ENCODE data around the gene MKI67. TPM values are rescaled to one million over a fixed set of nuclear protein-coding genes. Genes with fewer than 3 reads are reported as not detected.

The MKI67 gene
- total RNA-seq, 1 experiment from 2014 or later, result 81.4 TPM

- no peaks in the 10 kb centered on the region for H3K27me3 Mint-ChIP-seq (ENCODE audit: insufficient read depth, unreplicated experiment)
- no peak overlapping the region for H3K27ac Mint-ChIP-seq (ENCODE audit: low read depth, unreplicated experiment)
- no peak for TF ChIP-seq CTCF (IDR thresholded peaks at IDR 0.05; ENCODE audit: unreplicated experiment)
- H3K36me3 Mint-ChIP-seq (ENCODE audit: insufficient read depth, unreplicated experiment), result peaks cover 40% of the 10 kb centered on the region
- BruUV-seq (replicated peaks), result no TSS peak
- ChIA-PET CTCF (interaction anchor here (0.6 to 14.1 kb wide), 8 partner anchors 13 to 522 kb away, joined by 3 to 187 read pairs (median 4); no protein-coding TSS in a partner anchor), POLR2A (no interaction called here)
- no peaks in the 10 kb centered on the region for H3K4me1 Mint-ChIP-seq (ENCODE audit: insufficient read depth, unreplicated experiment)
- no peak overlapping the region for H3K4me3 Mint-ChIP-seq (ENCODE audit: unreplicated experiment)
- H3K9me3 Mint-ChIP-seq (ENCODE audit: unreplicated experiment), result no peaks in the 10 kb centered on the region
- DNase-seq (ENCODE audit: unreplicated experiment), result no peak
- intact Hi-C loops (cut with micrococcal nuclease), result no loop called here
Observed at GRCh38 chr10:128081720-128082119, 44.5 kb downstream of the MKI67 start.

DNA sequence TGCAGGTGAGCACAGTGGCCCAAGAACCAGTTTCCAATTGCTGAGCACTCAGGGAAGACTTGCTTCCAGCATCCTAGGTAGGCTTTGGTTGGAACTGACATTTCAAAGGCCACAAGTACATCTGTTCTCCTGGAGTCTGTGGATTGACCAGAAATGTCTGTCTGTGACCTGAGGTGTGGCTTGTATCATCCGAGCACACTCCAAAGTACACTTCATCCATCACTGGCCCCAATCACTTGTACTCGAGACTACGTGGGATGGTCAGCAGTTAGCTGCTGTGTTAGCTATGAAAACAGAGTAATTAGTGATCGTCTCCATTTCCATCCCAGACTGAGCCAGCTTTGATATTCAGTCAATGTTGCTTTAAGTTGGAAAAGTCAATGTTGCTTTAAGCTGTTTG lies 45.0 kb downstream of the MKI67 start:
- H3K36me3 Mint-ChIP-seq (ENCODE audit: insufficient read depth, unreplicated experiment), result peaks cover 45% of the 10 kb centered on the region
- no peak overlapping the region for H3K4me3 Mint-ChIP-seq (ENCODE audit: unreplicated experiment)
- intact Hi-C loops (cut with micrococcal nuclease), result no loop called here
- POLR2A ChIA-PET, result no interaction called here
- DNase-seq (ENCODE audit: unreplicated experiment), result no peak
- no peaks in the 10 kb centered on the region for H3K9me3 Mint-ChIP-seq (ENCODE audit: unreplicated experiment)
- H3K27me3 Mint-ChIP-seq (ENCODE audit: insufficient read depth, unreplicated experiment), result no peaks in the 10 kb centered on the region
- CTCF ChIA-PET, result interaction anchor here (0.6 to 14.1 kb wide), 7 partner anchors 12 to 521 kb away, joined by 3 to 187 read pairs (median 4); no protein-coding TSS in a partner anchor
- no TSS peak for BruUV-seq (replicated peaks)
- no peaks in the 10 kb centered on the region for H3K4me1 Mint-ChIP-seq (ENCODE audit: insufficient read depth, unreplicated experiment)
- TF ChIP-seq CTCF (IDR thresholded peaks at IDR 0.05; ENCODE audit: unreplicated experiment), result no peak
- H3K27ac Mint-ChIP-seq (ENCODE audit: low read depth, unreplicated experiment), result no peak overlapping the region

- H3K36me3 Mint-ChIP-seq (ENCODE audit: insufficient read depth, unreplicated experiment), result peaks cover 51% of the 10 kb centered on the region
- intact Hi-C loops (cut with micrococcal nuclease), result no loop called here
- H3K27me3 Mint-ChIP-seq (ENCODE audit: insufficient read depth, unreplicated experiment), result no peaks in the 10 kb centered on the region
- no peak for DNase-seq (ENCODE audit: unreplicated experiment)
- H3K4me1 Mint-ChIP-seq (ENCODE audit: insufficient read depth, unreplicated experiment), result no peaks in the 10 kb centered on the region
- no peak overlapping the region for H3K4me3 Mint-ChIP-seq (ENCODE audit: unreplicated experiment)
- BruUV-seq (replicated peaks), result no TSS peak
- H3K9me3 Mint-ChIP-seq (ENCODE audit: unreplicated experiment), result no peaks in the 10 kb centered on the region
- POLR2A ChIA-PET, result interaction anchor here (0.8 kb wide), 1 partner anchor 45 kb away, joined by 3 read pairs; no protein-coding TSS in a partner anchor
- TF ChIP-seq CTCF (IDR thresholded peaks at IDR 0.05; ENCODE audit: unreplicated experiment), result no peak
- H3K27ac Mint-ChIP-seq (ENCODE audit: low read depth, unreplicated experiment), result no peak overlapping the region
- CTCF ChIA-PET, result interaction anchor here (0.6 to 14.1 kb wide), 5 partner anchors 11 to 71 kb away, joined by 3 to 187 read pairs (median 8); no protein-coding TSS in a partner anchor
Observed at GRCh38 chr10:128080641-128081040, 45.6 kb downstream of the MKI67 start.

DNA sequence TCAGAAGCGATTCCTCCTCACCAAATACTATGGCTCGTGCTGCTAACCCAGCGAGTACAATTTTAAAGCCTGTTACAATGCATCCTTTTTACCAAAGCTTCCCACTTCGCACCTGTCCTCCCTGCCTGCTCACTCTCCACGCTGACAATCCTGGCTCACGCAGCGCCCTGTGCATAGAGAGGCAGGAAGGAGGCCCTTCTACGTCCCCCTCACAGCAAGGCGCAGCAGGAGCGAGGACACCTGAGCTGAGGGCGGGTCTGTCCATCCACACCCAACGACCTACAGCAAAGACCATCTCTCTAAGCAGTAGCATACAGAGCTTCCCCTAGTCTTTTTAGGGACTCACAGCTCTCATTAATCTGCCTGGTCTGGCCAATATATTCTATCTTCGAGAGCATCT lies 46.0 kb downstream of the MKI67 start:
- TF ChIP-seq CTCF (IDR thresholded peaks at IDR 0.05; ENCODE audit: unreplicated experiment), result no peak
- Mint-ChIP-seq H3K27ac (ENCODE audit: low read depth, unreplicated experiment) (no peak overlapping the region), H3K4me1 (ENCODE audit: insufficient read depth, unreplicated experiment) (no peaks in the 10 kb centered on the region), H3K27me3 (ENCODE audit: insufficient read depth, unreplicated experiment) (no peaks in the 10 kb centered on the region), H3K9me3 (ENCODE audit: unreplicated experiment) (no peaks in the 10 kb centered on the region), H3K36me3 (ENCODE audit: insufficient read depth, unreplicated experiment) (peaks cover 51% of the 10 kb centered on the region), H3K4me3 (ENCODE audit: unreplicated experiment) (no peak overlapping the region)
- ChIA-PET CTCF (interaction anchor here (0.6 to 14.1 kb wide), 8 partner anchors 9 to 158 kb away, joined by 3 to 187 read pairs (median 7); no protein-coding TSS in a partner anchor), POLR2A (interaction anchor here (0.8 to 1.0 kb wide), 2 partner anchors 43 to 45 kb away, joined by 3 read pairs; no protein-coding TSS in a partner anchor)
- intact Hi-C loops (cut with micrococcal nuclease), result no loop called here
- BruUV-seq (replicated peaks), result no TSS peak
- no peak for DNase-seq (ENCODE audit: unreplicated experiment)
